Activated CD4-positive, alpha-beta T cell treated with anti-CD3 and anti-CD28 coated beads, Interleukin-2, amount 50 U/mL, for 16 hours (primary cell): ENCODE data around the gene FOXM1.

ENCODE experiments used
- DNase-seq: peaks from one replicate; pipeline ENCODE4 v3.0.0-alpha.2; 2020

The FOXM1 gene

GRCh38 chr12:2835691-2836403, 41.1 kb downstream of the FOXM1 start:
- DNase-seq: no peak

GRCh38 chr12:2834581-2835491, 42.1 kb downstream of the FOXM1 start, which contains the start of gene NRIP2:
Gene NRIP2, minus strand, starts transcription at chr12:2835035. Its CDS starts 52 bp downstream, at chr12:2834983.
- no peak for DNase-seq

DNA sequence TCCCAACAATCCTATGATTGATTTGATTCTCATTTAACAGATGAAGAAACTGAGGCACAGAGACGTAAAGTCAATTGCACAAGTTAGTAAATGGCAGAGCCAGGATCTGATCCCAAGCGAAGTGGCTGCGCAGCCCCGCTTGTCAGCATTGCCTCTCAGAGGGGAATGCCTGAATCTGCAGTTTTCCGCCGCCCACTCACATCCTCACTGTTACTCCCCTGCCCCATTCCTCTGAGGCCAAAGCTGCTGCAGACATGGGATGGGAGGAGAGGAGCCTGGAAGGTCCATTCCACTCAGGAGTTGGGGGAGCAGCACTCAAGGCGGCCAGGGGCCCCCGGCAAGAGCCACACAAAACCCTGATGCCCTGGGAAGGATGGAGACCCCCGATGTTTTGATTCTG, 43.2 kb downstream of the FOXM1 start:
- no peak for DNase-seq

DNA sequence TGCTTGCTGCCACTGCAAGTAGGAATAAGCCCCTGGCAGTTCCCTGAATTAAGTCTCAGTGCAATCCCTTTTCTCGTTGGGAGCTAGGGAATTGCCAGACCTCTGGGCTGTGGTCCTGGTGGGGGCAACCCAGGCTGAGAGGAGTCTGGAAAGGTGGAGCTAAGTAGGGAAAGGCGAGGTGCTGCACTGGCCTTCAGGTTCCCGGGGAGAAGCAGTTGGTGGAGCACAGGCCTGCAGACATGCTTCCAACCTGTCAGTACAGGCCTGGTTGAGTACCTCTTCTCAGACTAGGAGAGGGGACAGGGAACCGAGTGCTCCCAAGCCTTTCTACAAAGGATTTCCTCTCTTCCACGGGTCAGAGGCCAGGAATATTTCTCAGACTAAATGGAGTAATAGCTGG, 43.6 kb downstream of the FOXM1 start:
- no peak for DNase-seq

- DNase-seq: no peak
Observed at GRCh38 chr12:2832550-2833127, 44.3 kb downstream of the FOXM1 start.

- no peak for DNase-seq
Observed at GRCh38 chr12:2829275-2829674, 47.7 kb downstream of the FOXM1 start.

DNA sequence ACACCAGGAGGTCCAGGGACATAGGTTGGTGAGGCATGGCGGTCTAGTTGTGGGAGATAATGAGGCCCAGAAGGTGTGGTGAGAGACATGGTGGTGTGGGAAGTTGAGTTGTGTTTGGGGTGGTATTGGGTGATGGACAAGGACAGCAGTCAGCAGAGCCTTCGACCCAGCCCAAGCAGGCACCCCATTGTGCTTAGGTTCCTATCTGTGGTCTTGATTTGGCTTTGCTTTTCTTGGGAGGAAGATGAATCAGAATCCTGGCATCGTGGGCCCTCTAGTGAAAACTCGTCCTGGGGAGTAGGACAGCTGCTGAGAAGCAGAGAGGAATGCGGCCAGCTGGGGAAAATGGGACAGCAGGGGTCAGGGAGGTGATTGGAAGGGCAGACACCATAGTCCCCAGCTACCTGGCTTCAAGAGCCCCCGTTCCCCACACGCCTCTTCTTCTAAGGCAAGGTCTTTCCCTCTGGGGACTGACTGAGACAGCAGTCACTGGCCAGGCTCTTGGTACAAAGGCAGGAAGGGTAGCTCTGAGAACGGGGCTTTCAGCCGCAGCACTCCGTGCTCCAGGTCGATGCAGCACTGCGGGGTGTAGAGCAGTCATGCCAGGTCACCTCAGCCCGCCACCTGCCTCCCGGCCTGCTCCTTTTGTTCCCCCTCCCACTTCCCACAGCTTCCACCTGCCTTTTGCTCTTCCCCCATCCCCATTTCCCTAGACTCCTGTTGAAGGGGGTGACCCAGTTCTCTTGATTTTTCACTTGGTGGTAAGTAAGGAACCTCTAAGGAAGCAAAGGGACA, 50.1 kb downstream of the FOXM1 start:
- no peak for DNase-seq

DNA sequence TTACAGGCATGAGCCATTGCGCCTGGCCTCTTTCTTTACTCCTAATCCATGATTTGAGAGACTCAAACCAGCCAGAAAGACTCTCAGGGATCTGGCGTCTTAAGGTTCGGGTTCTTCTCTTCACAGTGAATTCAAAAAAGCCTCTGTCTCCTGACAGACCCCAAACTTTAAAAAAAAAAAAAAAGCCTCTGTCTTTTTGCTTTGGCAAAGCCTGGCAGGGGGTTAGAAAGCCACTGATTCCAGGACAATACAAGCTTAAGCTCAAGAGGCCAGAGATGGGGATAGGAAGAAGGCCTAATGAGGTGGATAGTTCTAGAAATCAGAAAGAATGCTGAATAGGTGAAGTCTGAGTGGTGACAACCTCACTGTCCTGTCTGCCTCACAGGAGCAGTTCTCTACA, 50.9 kb downstream of the FOXM1 start:
- no peak for DNase-seq

DNA sequence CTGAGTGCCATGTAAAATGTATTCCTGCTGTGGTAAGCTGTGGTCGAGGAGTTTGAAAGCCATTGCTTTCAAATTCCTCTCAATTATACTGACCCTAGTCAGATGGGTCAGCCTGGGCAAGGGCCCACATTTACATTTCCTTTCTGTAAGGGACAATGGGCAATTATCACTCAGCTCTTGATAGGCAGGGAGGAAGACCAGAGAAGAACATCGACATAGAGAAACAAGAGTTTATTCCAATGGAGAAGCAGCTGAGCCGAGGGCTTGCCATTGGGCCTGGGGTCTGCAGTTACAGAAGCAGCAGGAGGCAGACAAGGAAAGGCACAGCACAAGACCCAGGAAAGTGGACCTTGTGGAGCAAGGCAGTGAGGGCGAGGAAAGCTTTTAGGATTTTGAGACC, 51.8 kb downstream of the FOXM1 start:
- DNase-seq: no peak

DNA sequence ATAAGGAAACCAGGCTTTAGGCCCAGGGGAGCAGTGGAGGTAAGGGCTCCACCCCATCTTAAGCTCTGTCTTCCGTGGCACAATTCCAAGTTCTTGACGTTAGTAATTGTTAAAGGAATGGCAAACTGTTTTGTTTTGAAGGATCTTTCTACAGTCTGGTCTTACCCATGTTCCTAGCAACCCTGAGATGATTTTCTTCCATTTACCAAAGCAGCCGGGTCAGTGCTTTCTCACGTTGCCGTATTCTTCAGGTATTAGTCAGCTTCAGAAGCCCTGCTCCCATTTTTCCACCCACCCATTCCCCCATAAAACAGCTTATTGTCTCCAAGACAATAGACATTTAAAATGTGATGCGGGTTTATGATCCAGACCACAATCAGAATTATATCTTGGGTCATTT, 52.4 kb downstream of the FOXM1 start:
- DNase-seq: no peak

DNA sequence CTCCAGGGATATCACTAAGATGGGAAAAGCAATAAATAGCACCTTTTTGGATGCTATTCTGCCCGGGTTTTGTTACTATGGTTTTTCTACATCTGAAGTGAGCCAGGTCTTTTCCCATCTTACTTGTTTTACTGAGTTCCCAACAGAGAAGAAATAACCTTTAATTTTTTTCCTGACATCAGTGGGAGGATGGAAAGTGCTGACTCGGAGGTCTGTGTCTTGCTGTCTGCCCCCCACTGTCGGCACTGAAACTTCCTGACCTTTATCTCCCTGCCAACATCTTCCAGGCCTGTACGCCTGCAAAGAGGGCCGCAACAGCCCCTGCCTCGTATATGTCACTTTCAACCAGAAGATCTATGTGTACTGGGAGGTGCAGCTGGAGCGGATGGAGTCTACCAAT, 53.5 kb downstream of the FOXM1 start:
- DNase-seq: no peak

GRCh38 chr12:2820432-2820831, 56.5 kb downstream of the FOXM1 start:
- DNase-seq: no peak

- no peak for DNase-seq
Observed at GRCh38 chr12:2819810-2820209, 57.2 kb downstream of the FOXM1 start.

DNA sequence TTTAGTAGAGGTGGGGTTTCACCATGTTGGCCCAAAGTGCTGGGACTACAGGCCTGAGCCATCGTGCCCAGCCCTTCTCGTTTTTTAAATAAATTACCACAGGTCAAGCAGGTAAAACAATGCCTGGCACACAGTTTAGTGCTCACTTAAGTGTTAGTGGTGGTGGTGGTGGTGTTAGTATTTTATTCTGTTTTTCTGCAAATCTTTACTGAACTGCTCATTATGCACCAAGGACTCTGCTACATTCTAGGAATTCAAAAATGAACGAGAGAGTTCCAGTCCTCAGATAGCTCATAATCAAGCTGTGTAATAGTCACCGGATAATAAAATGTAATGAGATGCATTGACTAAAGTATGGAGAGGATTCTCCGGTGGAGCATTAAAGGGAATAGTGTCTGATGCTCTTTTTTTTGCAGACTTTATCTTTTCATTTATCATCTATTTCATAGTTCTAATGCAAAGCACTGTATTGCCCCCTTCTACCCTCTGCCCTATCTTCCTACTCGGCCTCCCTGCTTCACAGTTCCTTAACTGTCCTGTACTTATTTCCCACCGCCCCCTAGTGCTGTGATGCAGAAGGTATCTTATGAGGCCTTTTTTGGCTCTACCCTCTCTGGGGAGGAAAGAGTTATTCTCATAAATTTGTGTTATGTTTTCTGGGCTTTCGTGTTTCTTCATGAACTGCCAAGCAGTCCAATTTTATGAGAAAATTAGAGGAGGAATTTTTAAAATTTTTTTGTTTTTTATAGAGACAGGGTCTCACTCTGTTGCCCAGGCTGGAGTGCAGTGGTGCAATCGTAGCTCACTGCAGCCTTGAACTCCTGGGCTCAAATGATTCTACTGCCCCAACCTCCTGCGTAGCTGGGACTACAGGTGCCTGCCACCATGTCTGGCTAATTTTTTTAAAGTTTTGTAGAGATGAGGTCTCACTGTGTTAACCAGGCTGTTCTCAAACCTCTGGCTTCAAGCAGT, 63.5 kb downstream of the FOXM1 start:
- peak; percentile 73 for DNase-seq

GRCh38 chr12:2812290-2813213, 64.4 kb downstream of the FOXM1 start, which contains the start of gene ITFG2:
Gene ITFG2, plus strand, starts transcription at chr12:2812668. Its CDS starts 93 bp downstream, at chr12:2812761.
- peak; percentile 99 for DNase-seq

DNA sequence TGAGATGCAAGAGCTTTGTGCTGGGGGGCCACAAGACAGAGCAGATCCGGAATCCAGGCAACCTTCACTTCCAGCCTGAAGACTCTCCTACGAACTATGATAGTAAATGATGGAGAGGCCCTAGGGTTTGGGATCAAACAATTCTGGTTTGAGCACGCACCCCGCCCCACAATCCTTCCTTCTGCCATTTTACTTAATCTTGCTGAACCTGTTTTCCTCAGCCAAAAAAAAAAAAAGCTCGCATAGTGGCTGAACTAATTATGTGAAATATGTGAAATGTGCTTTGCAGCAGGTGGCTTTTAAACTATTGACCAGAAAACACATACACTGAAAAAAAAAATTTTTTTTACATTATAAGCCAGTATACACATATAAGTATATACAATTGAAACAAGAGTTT, 65.2 kb downstream of the FOXM1 start:
- no peak for DNase-seq
